IPS-11a (cell line): ENCODE data around the gene RMI2.

ENCODE experiments used
- H3K4me3 ChIP-seq: one replicate; pipeline ENCODE4 v1.5.1; 2013; ENCODE audit warnings: low read depth, low read length, control low read depth

Gene RMI2

GRCh38 chr16:11379420-11379819 lies 34.2 kb downstream of the RMI2 start:
- no peak overlapping the region for H3K4me3 ChIP-seq

- H3K4me3 ChIP-seq = no peak overlapping the region
These were observed 35.6 kb downstream of the RMI2 start for GRCh38 chr16:11380836-11381235.

DNA sequence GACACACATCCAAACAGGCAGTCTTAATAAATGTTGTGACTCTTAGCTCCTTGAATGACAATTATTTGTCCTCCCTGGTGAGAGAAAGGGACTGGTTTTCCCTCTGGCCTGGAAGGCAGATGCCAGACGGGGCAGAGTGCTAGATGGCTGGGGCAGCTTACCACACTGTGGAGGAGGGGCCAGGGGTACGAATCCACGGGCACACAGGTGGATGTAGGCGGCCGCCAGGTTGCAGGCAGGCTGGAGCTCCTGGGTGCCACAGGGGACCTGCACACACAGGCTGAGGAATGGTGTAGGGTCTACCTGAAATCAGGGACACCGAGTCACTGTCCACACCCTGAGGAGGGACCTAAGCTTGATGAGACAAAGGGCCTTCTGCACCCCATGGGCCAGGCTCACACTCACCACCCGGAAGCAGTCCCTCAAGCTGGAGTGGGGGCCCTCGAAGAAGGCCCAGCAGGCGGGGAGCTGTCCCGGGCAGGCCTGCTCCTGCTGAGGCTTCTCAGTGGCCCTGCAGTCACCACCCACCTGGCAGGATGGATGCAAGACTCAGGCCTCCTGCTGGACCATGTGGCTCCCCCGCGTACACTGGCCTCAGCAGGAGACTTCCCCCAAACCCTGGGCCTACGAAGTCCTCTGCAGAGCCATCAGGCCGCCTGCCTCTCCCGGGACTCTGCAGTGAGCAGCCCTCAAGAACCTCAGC lies 38.4 kb downstream of the RMI2 start:
- no peak overlapping the region for H3K4me3 ChIP-seq

GRCh38 chr16:11384184-11384955 lies 39.1 kb downstream of the RMI2 start:
- H3K4me3 ChIP-seq = no peak overlapping the region

DNA sequence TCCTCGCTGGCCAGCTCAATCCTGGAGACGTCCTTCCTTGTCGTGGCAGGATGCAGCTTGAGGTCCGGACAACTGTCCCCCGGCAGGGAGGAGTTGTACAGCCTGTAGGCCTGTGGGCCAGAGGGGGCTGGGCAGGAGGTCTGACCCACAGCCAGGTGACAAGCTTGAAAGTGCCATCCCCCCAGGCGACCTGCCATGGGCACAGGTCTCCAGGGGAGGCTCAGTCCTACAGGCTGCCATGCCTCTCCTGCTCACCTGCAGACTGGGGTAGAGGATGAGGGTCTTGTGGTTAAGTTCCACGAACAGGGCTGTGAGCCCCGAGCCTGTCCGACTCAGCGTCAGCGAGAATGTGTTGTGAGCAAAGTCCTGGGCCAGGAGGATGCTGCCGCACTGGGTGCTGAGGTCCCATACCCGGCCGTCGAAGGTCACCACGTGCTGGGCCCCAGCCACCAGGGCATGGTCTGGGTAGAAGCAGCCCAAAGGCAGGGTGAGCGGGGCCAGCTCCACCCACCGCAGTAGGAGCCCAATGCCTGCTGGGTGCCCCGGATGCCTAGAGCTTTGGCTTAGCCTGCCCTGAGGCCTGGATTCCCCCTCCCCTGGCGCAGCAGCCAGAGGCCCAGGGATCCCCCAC lies 39.8 kb downstream of the RMI2 start:
- no peak overlapping the region for H3K4me3 ChIP-seq

- H3K4me3 ChIP-seq = no peak overlapping the region
These were observed 40.9 kb downstream of the RMI2 start for GRCh38 chr16:11386054-11386680.

GRCh38 chr16:11386791-11387546 lies 41.7 kb downstream of the RMI2 start:
- H3K4me3 ChIP-seq = no peak overlapping the region

GRCh38 chr16:11389083-11389482 lies 43.8 kb downstream of the RMI2 start:
- no peak overlapping the region for H3K4me3 ChIP-seq

GRCh38 chr16:11389631-11390565 lies 44.6 kb downstream of the RMI2 start:
- H3K4me3 ChIP-seq = no peak overlapping the region

GRCh38 chr16:11390573-11391495 lies 45.6 kb downstream of the RMI2 start:
- no peak overlapping the region for H3K4me3 ChIP-seq

GRCh38 chr16:11391576-11391975 lies 46.3 kb downstream of the RMI2 start:
- no peak overlapping the region for H3K4me3 ChIP-seq

- H3K4me3 ChIP-seq = no peak overlapping the region
These were observed 46.9 kb downstream of the RMI2 start for GRCh38 chr16:11392041-11392581.

DNA sequence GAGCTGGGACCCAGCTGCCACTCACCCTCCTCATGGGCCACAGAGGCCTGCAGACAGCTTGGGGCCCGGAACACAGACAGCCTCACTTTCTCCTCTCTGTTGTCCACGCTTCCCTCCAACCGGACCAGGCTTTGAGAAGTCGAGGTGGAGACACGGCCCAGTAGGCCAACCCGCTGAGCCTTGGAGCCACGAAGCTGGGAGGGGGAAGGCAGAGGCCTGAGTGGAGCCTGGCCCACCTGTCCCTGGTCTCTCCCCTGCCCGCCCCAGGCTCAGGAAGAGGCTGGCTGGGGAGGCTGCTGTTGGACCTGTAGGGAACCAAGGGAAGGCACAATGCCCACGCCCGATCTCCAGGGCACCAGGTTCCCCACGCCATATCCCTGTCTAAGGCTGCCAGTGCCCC lies 48.1 kb downstream of the RMI2 start:
- H3K4me3 ChIP-seq = no peak overlapping the region

- no peak overlapping the region for H3K4me3 ChIP-seq
These were observed 48.8 kb downstream of the RMI2 start for GRCh38 chr16:11393861-11394592.

DNA sequence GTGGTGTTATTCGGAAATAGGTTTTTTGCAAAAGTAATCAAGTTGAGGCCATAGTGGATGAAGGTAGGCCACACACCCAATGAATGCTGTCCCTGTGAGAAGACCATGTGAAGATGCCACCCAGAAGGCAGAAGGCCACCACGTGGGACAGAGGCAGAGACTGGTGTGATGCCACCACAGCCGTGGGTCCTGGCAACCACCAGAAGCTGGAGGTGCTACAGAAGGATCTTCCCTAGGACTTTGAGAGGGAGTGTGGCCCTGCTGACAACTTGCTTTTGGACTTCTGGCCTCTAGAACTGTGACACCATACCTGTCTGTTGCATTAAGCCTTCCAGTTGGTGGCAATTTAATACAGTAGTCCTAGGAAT lies 49.3 kb downstream of the RMI2 start:
- no peak overlapping the region for H3K4me3 ChIP-seq

- H3K4me3 ChIP-seq = no peak overlapping the region
These were observed 50.0 kb downstream of the RMI2 start for GRCh38 chr16:11395008-11395948.

DNA sequence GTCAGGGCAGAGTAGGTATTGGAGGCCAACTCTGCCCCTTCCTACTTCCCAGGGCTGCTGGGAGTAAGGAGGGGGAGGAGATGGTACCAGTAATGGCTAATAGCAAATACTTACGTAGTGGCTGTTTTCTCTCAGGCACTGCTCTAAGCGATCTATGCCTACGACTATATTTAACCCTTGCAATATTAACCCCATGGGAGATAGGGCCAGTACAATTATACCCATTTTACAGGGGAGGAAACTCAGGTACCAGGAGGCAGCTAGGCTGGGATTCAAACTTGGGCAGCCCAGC lies 50.6 kb downstream of the RMI2 start:
- H3K4me3 ChIP-seq = no peak overlapping the region
